Measurements from ENCODE around the gene CXCL10. TPM values are rescaled to one million over a fixed set of nuclear protein-coding genes. Genes with fewer than 3 reads are reported as not detected.
"Not testable (repeated sequence)": the region's sequence is repeated elsewhere in the genome, so short reads cannot be mapped to it uniquely, and the experiment has no call there.

Gene CXCL10
- total RNA-seq, 4 donors from 2014 or later, result 3.0 TPM; not detected in 3

DNA sequence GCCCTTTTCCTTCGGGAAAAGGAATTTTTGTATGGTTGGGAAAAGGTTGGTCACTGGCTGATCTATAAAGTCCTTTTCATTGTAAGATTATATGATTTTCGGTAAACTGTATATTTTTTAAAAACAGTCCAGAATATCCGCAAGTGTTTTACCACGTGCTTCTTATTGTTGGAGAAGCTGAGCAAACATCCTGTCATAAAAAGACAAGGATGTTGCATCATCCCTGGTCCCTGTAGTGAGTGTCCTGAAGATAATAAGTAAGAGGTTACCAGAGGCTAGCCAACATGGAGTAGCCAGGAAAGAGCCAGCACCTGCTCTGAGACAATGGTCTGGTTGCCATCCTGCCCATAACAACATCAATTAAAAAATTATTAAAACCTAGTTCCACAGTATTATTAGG lies 21.1 kb downstream of the CXCL10 start:
- Histone ChIP-seq H3K4me3 (no peak overlapping the region), H3K4me1 (peaks cover 0 to 12% (median 0%) of the 10 kb centered on the region in 4 donors), H3K27me3 (no peaks in the 10 kb centered on the region), H3K9me3 (no peaks in the 10 kb centered on the region), H3K36me3 (no peaks in the 10 kb centered on the region), H3K27ac (no peak overlapping the region)
- WGBS, 2 donors (ENCODE audit: low coverage in 1 of 2), result 56 to 84% methylated on average over 4 of the region's 4 CpGs
- TF ChIP-seq, protein P1, sequence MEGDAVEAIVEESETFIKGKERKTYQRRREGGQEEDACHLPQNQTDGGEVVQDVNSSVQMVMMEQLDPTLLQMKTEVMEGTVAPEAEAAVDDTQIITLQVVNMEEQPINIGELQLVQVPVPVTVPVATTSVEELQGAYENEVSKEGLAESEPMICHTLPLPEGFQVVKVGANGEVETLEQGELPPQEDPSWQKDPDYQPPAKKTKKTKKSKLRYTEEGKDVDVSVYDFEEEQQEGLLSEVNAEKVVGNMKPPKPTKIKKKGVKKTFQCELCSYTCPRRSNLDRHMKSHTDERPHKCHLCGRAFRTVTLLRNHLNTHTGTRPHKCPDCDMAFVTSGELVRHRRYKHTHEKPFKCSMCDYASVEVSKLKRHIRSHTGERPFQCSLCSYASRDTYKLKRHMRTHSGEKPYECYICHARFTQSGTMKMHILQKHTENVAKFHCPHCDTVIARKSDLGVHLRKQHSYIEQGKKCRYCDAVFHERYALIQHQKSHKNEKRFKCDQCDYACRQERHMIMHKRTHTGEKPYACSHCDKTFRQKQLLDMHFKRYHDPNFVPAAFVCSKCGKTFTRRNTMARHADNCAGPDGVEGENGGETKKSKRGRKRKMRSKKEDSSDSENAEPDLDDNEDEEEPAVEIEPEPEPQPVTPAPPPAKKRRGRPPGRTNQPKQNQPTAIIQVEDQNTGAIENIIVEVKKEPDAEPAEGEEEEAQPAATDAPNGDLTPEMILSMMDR (IDR thresholded peaks at IDR 0.05), result no peak
- TF ChIP-seq POLR2AphosphoS5 (IDR thresholded peaks at IDR 0.05) (no peak), EP300 (IDR thresholded peaks at IDR 0.05; ENCODE audit: low read depth) (no peak), POLR2A (IDR thresholded peaks at IDR 0.05) (no peak)
- DNase-seq, result no peak
- in situ Hi-C loops (cut with MboI; ENCODE audit: low pct_ligation_motif_present in 1 of 4, low pct_unique_long_range_greater_than_20kb in 1 of 4, low sequenced_read_pairs in 3 of 4) (loop anchor here in 1 of 4 donors (5.0 kb wide), 1 partner anchor 65 kb away; no protein-coding TSS in a partner anchor), intact Hi-C loops (cut with DNase I; ENCODE audit: low total_unique reads) (no loop called here)

- H3K36me3 ChIP-seq, result no peaks in the 10 kb centered on the region
- no peaks in the 10 kb centered on the region for H3K27me3 ChIP-seq
- WGBS, 2 donors (ENCODE audit: low coverage in 1 of 2), result 69 to 77% methylated on average over 7 of the region's 7 CpGs
- no peak overlapping the region for H3K27ac ChIP-seq
- peaks cover 0 to 9% (median 0%) of the 10 kb centered on the region in 4 donors for H3K4me1 ChIP-seq
- in situ Hi-C loops (cut with MboI; ENCODE audit: low pct_ligation_motif_present in 1 of 4, low pct_unique_long_range_greater_than_20kb in 1 of 4, low sequenced_read_pairs in 3 of 4), result loop anchor here in 1 of 4 donors (5.0 kb wide), 1 partner anchor 66 kb away; no protein-coding TSS in a partner anchor
- H3K4me3 ChIP-seq, result no peak overlapping the region
- TF ChIP-seq, protein P1 (IDR thresholded peaks at IDR 0.05), result no peak
- TF ChIP-seq EP300 (IDR thresholded peaks at IDR 0.05; ENCODE audit: low read depth) (no peak), POLR2A (IDR thresholded peaks at IDR 0.05) (no peak), POLR2AphosphoS5 (IDR thresholded peaks at IDR 0.05) (no peak)
- intact Hi-C loops (cut with DNase I; ENCODE audit: low total_unique reads), result no loop called here
- H3K9me3 ChIP-seq, result no peaks in the 10 kb centered on the region
- DNase-seq, result no peak
Measured at GRCh38 chr4:76001700-76002099, 21.6 kb downstream of the CXCL10 start.

- intact Hi-C loops (cut with DNase I; ENCODE audit: low total_unique reads) (no loop called here), in situ Hi-C loops (cut with MboI; ENCODE audit: low pct_ligation_motif_present in 1 of 4, low pct_unique_long_range_greater_than_20kb in 1 of 4, low sequenced_read_pairs in 3 of 4) (loop anchor here in 1 of 4 donors (5.0 kb wide), 1 partner anchor 67 kb away; no protein-coding TSS in a partner anchor)
- no peaks in the 10 kb centered on the region for H3K9me3 ChIP-seq
- H3K4me1 ChIP-seq, result peaks cover 0 to 13% (median 0%) of the 10 kb centered on the region in 4 donors
- WGBS, 2 donors (ENCODE audit: low coverage in 1 of 2), result 96 to 100% methylated on average over 1 of the region's 1 CpG
- no peaks in the 10 kb centered on the region for H3K36me3 ChIP-seq
- H3K27ac ChIP-seq, result no peak overlapping the region
- H3K4me3 ChIP-seq, result no peak overlapping the region
- no peaks in the 10 kb centered on the region for H3K27me3 ChIP-seq
- no peak for DNase-seq
- no peak for TF ChIP-seq POLR2AphosphoS5 (IDR thresholded peaks at IDR 0.05)
- TF ChIP-seq, protein P1 (IDR thresholded peaks at IDR 0.05), result no peak
- TF ChIP-seq EP300 (IDR thresholded peaks at IDR 0.05; ENCODE audit: low read depth), result no peak
- no peak for TF ChIP-seq POLR2A (IDR thresholded peaks at IDR 0.05)
Measured at GRCh38 chr4:76000279-76000678, 23.0 kb downstream of the CXCL10 start.

DNA sequence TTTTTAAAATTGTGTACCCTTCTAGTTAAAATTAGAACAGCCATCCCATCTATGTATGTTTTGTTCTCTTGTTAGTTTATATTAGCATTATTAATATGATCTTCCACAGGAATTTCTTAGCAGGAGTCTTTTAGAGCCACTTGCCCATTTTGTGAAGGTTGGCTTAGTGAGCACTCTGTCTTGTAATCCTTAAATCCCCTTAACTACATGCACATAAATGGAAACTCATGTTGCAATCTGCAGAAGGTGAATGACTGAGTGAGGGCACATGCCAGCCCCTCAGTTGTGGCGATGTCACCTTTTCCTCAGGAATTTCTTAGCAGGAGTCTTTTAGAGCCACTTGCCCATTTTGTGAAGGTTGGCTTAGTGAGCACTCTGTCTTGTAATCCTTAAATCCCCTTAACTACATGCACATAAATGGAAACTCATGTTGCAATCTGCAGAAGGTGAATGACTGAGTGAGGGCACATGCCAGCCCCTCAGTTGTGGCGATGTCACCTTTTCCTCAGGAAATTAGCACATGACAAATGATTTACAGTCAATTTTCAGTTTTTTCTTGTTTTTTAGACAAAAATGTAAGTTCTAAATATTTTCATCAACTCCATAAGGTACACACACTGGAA lies 24.7 kb downstream of the CXCL10 start:
- H3K4me3 ChIP-seq, H3K36me3 ChIP-seq, H3K27ac ChIP-seq, H3K27me3 ChIP-seq, DNase-seq, H3K9me3 ChIP-seq: not testable (repeated sequence)
- in situ Hi-C loops (cut with MboI; ENCODE audit: low pct_ligation_motif_present in 1 of 4, low pct_unique_long_range_greater_than_20kb in 1 of 4, low sequenced_read_pairs in 3 of 4) (loop anchor here in 2 of 4 donors (5.0 kb wide), 1 partner anchor 69 kb away; no protein-coding TSS in a partner anchor), intact Hi-C loops (cut with DNase I; ENCODE audit: low total_unique reads) (loop anchor here (5.0 kb wide), 1 partner anchor 74 kb away; the partner anchor contains the start of gene ART3)
- peaks cover 0 to 13% (median 0%) of the 10 kb centered on the region in 4 donors for H3K4me1 ChIP-seq
- 71 to 95% methylated on average over 2 of the region's 2 CpGs for WGBS, 2 donors (ENCODE audit: low coverage in 1 of 2)

Measured in transverse colon (tissue), 4 donors.